DMS114 treated with DMSO at 0.1 percent for 48 hours (cell line): ENCODE results near the gene GLYR1.
A peak's percentile ranks its signal among the peaks of the same experiment; 100 is the strongest.

Experiments
- DNase-seq: peaks from one replicate; lab custom pipeline; 2025; ENCODE audit not compliant: unreplicated experiment; lab: John Stamatoyannopoulos, UW

The GLYR1 gene

DNA sequence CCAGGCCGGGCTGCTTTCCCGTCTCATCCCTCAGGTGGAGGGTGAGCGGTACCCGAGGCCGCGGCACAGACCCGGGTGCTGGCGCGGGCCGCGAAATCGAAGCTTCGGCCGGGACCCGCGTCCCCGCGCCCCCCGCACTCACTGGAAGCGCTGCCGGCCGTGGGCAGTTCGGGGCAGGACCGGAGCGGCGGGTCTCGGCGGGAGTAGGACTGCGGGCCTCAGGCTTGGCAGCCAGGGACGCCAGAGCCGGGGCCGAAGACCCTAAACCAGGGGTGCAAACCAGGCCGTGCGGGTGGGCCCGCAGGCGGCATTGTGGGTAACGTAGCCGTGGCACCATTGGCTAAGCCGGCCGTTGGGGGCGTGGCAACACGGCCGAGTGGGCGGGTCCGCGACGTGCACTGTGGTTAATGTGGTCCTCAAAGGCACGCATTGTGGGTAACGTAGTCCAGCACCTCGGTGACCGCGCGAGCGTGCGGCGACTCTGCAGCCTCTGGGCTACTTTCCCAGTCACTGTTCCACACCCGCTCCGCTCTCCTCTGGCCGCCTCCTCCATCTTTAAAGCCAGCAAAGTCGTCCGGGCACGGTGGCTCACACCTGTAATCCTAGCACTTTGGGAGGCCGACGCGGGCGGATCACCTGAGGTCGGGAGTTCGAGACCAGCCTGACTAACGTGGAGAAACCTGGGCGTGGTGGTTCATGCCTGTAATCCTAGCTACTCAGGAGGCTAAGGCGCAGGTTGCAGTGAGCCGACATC is 80.0 kb downstream of the GLYR1 start, which contains the start of gene ZNF500:
ZNF500 (minus strand) TSS at position 288 of the 754 bp plus-strand sequence. CDS start 1,184 bp downstream, outside the sequence.
- peak; percentile 91 for DNase-seq

DNA sequence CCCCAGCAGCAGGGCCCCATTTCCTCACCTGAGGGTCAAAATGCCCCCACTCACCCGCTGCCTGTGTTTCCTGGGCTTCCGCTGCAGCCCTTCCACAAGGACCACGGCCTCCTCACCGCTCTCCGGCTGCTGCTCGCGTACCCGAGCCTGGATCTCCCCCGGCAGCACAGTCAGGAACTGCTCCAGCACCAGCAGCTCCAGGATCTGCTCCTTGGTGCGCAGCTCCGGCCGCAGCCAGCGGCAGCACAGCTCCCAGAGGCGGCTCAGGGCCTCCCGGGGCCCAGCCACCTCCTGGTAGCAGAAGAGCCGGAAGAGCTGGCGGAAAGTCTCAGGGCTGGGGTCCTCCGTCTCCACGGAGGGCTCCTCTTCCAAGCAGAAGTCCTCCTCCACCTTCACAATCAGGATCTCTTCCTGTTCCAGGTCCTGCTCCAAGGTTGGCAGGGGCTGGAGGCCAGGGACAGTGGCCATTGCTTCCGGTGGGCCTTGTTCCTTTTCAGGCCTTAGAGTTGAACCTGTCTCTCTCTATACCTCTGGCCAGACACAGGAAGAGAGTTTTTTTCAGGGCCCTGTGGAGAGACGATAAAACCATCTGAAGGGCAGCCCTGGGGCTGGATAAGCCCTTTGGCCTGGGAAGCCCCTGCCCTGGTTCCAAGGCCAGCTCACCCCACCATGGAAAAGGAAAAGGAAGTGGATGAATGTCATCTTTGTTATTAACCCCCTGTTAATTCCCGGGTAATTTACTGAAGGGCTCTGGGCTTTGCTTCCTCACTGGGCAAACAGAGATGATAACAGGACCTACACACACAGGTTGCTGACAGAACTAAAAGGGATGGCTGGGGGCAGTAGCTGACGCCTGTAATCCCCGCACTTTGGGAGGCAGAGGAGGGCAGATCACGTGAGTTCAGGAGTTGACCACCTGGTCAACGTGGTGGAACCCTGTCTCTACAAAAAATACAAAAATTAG is 81.3 kb downstream of the GLYR1 start:
- no peak for DNase-seq

DNA sequence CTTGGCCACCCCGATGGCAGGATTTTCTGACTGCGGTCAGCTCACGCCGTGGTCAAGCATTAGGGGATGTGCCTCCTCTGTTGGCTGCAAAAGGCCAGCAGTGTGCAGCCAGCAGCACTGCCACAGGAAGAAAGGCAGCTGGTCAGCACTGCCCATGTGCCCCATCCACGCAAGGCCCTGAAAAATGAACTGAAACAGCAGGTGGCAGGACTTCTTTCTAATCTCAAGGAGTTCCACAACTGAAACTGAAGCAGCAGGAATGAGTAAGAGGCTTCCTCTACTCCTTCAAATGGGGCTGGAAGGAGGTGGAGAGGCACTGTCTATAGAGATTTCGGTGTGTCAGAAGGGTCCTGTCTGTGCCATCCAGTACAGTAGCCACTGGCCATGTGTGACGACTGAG is 83.3 kb downstream of the GLYR1 start:
- DNase-seq: no peak

DNA sequence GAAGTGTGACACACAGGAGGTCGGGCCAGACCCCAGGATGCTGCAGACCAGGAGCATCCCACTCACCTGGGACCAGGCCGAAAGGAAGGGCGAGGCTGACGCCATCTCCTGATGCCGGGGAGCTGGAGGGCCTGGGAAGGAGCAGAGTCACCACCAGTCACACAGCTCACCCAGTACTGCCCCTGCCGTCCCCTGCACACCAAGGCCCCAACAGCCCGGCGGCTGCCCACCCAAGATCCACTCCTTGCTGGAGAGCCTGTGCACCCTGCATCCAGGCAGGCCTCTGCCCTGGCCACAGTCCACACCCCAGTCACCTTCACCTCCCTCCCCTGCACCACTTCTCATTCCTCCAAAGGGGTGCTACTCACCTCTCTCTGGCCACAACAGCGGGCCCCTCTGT is 84.9 kb downstream of the GLYR1 start:
- no peak for DNase-seq

DNA sequence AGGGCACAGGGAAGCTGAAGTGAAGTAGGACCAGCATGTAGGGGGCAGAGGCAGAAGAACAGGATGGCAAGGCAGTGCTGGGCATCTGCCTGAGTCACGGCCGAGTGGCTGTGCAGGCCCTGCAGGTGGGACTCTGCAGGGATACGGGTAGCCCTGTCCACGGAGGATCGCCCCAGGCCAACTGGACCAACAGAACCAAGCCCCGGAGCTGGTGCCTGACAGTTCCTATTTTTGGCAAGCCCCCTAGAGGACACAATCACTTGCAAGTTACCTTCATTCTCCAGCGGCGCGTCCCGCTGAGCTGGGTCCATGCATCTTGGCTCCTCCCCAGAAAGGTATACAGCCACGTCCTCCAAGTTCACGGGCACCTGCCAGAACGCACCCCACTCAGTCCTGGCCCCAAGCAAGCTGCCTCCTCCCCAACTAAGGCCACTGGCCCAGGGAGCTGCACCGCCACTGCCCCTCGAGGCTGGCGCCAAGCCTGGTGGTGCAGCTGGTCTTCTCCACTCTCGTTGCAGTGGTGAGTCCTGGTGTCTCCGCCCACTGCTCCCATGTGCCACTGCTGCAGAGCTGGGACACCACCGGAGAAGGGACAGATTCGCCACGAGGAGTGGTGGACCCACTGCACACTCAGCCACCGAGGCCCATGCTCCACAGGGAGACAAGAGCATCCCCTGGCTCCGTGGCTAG is 86.7 kb downstream of the GLYR1 start:
- DNase-seq: no peak

DNA sequence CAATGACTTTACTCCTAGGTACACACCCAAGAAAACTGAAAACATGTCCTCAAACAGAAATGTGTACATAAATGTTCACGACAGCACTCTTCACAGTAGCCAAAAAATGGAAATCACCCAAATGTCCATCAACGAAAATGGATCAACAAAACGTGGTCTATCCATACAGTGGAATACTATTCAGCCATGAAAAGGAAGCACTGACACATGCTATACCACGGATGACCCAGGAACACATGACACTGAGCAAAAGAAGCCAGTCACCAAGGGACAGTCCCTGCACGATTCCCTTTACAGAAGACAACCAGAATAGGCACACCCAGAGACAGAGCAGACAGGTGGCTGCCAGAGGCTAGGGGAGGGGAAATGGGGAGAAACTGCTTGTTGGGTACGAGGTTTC is 91.4 kb downstream of the GLYR1 start:
- no peak for DNase-seq

DNA sequence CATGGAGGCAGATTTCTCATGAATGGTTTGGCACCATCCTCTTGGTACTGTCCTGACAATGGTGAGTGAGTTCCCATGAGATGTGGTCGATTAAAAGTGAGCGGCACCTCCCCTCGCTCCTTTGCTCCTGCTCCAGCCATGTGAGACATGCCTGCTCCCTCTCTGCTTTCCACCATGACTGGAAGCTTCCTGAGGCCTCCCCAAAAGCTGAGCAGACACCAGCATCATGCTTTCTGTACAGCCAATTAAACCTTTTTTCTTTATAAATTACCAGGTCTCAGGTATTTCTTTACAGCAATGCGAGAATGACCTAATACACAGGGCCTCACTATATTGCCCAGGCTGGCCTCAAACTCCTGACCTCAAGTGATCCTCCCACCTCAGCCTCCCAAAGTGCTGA is 92.2 kb downstream of the GLYR1 start:
- no peak for DNase-seq

DNA sequence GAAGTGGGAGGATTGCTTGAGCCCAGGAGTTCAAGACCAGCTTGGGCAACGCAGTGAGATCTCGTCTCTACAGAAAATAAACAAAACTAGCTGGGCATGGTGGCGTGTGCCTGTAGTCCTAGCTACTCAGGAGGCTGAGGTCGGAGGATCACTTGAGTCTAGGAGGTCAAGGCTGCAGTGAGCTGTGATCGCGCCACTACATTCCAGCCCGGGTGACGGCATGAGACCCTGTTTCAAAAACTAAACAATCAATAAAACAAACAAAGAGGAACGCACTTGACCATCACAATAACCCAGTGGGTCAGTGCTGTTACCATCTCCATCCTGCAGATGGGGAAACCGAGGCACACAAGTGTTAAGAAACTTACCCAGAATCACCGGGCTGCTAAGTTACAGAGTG is 93.9 kb downstream of the GLYR1 start:
- no peak for DNase-seq
